HG02623 (cell line): Measurements from ENCODE around the gene SPCS1.

Experiments used
- ATAC-seq: cut with Tn5 transposase; IDR thresholded peaks from one replicate; pipeline ENCODE4 v1.9.1; 2021; ENCODE audit warnings: moderate library complexity; ENCODE audit not compliant: unreplicated experiment

The SPCS1 gene

DNA sequence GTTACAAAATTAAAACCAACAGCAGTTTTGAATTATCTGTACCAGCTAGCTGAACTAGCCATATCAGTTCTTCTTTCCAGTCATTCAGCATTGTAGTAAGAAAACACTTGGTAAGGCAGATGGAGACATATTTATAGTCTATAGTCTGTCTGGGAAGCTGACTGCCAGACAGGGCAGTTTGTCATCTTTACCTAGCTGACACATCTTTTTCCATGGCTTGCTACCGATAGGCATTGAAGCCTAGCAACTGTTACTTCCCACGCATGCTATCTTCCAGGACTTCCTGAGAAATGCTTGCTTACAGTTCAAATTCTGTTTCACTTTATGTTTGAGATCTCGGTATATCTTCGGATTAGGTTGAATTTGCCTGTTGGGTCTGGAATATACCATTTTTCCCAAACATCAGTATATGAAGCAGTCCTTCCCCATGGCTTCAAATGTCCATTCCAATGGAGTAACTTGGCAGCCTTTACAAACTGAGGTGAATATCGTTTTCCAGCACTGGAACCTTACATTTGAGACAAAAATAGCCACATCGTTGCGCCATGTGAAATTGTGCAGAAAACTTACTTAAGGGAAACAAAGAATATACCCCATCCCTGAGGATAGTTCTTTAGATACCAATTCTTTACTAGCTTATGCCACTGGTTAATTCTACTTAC lies 11.2 kb upstream of the SPCS1 start:
- ATAC-seq: no peak

DNA sequence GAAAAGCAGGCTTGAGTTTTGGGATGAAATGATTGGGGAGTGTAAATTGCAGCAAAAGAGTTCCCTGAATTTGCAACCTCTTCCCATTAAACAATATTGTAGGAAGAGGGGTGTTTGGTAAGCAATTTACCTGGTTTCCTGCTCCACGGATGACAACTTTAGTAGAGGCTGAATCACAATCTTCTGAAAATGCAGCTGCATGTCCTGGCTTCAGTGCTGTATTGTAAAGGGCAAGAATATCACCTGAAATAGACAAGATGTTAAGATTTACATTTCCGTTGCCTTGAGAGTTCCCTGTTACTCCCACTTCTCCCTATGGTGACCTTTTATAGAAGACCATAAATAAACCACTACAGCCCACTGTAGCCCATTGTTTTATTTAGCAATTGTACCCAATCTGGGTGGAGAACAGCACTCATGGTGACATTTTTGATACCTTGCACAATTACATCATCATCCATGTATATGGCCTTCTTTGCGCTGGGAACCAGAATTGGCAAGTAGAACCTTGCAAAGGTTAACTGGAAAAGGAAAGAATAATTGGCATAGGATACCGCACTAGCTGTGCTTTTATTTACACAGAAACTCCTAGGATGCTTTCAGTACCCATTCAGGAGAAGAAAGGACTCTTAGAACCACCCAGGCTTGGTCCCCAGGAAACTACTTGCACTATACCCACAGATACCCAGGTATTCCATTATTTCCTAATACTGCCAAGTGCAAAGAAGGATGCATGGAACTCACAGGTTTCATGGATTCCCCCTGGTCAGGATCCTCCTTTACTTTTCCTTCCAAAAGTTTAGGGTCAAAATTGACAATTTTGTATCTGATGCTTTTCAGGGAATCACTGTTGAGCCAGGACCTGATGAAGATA lies 9.9 kb upstream of the SPCS1 start:
- ATAC-seq: no peak

DNA sequence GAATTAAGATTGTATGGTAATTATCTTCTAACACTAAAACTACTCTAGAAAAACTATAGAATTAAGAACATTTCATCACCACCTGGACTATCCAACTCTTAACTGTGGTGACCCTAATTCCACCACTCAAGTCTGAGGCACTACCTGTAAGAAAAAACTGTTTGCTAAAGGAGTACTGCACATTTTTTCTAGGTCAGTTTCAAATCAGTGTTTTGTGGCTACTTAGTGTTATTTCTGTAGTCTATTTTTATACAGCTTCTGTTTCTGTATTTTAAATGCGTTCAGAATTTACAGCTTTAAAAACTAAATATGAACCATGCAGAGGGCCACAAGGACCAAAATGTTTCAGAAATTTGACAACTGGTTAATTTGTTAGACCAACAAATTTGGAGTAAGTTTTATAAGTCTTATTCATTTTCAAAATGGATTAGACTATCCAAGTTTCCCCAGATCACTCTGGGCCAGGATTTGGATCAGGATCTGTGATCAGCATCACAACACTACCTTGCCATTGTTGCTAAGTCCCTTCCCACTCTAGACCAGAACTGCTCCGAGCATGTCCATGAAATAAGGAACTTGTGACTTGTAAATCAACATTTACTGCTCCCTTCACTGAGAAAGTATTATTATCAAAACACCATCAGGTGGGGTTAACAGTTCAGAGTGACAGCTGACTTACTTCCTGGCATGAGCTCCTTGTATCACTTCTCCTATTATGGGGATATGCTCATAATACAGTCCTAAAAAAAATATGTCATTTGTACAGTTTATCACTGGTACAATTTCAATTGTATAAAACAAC lies 8.9 kb upstream of the SPCS1 start:
- no peak for ATAC-seq

DNA sequence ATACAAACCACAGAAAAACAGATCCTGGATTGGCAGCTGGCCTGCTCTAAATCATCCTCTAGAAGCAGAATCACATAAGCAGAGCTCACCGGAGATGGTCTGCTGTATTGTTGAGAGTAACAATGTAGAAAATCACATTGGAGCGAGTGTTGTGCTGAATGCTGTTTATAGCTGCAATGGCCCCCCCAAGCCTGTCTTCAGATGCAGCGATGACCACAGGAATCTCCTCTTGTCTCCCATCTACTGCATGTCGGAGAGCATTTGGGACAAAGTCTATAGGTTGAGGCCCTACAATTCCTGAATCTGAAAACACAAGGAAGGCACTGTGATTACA lies 8.3 kb upstream of the SPCS1 start:
- no peak for ATAC-seq

DNA sequence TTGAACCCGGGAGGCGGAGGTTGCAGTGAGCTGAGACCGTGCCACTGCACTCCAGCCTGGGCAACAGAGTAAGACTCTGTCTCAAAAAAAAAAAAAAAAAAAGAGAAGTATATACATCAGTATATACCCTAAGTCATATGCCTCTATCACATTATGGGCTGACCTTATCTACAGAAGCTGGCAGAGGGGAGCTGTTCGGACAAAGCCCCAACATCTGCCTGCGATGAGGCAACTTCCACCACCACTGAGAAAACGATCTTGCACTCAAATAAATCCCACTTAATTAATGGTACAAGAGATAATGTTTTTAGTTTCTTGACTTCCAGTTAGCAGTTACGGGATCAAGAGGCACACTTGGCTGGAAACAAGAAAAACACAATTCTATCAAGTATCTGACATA lies 2.6 kb upstream of the SPCS1 start:
- no peak for ATAC-seq

DNA sequence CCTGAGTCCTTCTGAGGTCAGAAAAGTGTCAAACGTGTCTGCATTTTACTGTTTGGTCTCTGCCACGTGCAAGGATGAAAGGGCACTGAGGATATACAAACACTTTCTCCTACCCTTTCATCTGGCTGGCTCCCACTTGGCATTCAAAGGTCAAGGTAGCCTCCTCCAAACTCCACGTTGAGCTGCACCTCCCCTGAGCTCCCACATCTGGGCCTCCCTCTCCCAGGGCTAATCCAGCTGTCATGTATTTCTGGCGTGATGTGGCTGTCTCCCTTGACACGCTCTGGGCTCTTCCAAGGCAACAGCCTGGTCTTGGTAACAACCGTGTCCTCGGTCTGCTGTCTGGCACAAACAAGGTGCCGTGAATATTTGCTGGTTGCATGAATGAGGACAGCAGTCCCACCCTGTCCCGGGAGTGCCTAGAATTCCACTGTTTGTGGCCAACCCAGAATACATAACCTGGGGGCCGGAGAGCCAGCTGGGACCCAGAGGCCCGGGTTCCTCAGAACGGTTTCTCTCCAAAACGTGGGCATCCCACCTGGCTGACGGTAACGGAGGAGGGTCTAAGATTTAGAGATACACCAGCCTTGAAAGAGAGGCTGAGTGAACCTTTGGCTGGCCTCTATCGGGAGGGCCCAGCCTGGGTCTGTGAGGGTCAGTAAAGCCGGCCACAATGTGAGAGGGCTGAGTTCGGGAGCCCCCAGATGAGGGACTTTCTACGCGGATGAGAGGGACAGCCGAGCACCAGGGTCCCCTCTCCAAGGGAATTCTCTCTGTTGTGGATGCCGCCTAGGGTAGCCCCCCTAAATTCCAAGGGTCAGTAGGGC lies 1.1 kb upstream of the SPCS1 start:
- ATAC-seq: no peak

DNA sequence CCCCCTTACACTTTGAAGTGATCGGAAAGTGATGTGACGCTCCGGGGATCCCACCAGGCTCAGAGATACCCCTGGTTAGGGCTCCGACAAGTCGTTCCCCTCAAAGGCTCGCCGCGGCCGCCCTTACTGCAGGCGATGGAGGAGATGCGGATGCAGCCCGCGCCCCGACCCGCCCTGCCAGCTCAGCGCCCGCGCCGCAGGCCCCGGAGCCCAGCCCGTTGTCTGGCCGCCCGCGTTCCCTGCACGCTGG lies 543 bp upstream of the SPCS1 start:
- no peak for ATAC-seq

DNA sequence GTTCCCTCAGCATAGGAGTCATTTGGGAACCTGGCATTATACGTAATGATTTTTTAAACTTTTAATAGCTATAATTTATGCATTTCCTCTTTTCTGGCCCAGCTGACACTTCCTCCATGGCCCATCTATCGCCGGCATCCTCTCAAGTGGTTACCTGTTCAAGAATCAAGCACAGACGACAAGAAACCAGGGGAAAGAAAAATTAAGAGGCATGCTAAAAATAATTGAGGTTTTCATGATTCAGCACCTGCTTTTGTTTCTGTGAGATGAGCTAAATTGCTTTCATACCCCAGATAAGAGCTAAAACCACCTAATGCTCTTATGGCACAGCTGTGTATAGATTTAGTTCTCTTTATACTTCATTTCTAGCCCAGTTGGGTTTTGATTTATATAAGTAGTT lies 1.7 kb downstream of the SPCS1 start:
- no peak for ATAC-seq

DNA sequence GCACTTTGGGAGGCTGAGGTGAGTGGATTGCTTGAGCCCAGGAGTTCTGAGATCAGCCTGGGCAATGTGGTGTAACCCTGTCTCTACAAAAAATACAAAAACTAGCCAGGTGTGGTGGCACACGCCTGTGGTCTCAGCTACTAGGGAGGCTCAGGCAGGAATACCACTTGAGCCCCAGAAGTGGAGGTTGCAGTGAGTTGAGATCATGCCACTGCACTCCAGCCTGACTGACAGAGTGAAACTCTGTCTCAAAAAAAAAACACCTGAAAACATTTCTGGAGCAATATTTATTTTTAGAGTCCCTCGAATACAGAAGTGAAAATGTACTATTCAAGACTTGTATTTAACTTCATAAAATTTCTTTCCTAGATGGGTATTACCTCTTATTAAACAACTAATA lies 4.6 kb downstream of the SPCS1 start:
- no peak for ATAC-seq

DNA sequence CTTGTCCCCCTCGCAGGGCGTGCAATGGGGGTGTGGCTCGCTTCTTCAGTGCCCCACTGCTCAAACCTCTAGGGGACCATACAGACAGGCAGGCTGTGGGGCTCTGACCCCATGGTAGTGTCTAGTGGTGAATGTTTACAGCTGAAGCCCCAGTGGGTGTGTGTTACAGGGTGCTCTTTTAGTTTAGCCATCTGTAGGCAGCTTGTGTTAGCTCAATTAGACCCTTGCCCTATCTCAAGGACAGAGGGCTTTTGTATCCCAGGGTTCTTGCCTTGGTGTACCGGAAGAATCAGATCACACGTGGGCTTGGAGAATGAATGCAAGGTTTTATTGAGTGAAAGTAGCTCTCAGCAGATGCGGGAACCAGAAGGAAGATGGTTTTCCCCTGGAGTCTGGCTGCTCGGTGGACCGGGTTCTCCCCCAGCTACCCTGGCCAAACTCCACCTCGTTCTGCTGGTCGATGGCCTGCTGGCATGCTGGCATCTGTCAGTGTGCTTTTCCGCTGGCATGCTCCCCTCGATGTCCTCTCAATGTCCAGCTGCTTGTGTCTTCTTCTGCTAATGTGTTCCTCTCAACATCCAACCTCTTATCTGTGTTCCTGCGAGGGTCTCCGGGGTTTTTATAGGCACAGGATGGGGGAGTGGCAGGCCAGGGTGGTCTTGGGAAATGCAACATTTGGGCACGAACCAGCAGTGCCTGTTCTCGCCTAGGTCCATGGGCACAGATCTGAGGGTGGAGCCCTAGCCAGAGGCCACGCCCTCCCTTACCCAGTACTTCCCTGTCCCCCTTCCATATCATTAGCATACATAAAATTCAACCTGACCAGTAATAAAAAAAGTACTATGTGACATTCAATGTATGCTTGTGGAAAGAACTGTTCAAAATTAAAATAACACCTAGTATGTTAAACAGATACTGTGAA lies 6.6 kb downstream of the SPCS1 start:
- no peak for ATAC-seq

DNA sequence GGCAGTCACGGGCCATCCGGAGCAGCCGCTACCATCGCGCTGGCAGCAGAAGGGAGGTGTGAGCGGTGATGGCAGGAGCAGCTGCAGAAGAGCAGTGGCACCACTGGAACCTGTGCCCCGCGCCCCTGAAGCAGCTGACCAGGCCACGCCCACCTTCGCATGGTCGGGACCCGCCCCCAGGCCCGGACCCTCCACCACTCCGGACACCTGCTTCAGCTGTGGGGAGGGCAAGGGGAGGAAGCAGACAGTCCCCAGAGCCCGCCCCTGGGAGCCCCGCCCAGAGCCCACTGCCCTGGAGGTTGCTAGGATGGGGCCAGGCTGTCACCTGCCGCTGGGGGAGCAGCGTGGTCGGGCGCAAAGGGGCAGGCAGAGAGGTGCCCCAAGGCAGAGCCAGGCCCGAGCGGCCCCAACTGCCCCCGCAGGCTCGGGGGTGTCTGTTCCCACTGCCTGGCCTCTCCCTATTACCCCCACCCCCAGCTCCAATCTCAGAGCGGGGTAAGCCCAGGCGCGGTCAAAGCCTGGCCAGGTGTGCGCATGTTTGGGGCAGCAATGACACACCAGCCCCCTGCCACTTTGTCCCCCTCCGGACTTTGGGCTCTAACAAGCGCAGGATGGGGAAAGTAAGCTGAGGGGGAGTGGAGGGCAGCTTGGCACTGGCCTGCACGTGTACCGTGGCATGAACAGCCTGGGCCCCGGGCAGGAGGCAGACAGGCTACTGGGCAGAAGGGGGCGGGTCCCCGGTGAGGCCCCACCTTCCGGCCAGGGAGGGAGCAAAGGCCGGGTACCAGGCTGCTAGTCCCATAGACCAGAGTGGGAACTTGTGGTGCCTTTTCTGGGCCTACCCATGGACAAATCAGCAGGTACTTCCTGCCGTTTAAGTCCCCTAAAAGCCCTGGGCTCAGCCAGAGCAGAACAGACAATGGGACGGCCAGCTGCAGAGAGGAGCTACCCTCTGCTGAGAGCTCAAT lies 8.7 kb downstream of the SPCS1 start:
- no peak for ATAC-seq

DNA sequence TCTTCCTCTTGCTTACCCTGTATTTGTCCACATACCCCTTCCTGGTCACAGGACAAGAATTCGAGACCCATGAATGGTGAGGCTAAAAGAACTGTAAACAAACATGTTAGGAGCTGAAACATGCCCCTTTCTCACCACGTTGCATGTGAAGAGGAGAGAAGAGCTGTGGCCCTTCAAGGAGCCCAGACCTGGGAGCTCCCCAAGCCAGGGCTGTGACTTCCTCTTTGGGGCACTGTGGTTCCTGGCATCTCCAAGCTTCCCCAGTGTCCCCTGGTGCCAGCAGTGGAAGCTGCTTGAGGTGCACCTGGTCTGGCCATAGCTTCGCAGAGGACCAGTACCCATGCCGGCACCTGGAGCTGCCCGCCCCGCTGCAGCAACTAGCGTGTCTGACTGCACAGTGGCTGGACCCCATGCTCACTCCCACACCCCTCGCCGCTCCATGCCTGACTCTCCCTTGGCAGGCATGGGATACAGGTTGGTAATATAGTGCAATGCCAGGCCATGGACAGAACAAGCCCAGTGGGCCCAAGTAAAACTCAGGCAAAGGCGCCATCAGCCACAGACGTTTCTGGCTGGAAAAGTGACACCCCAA lies 9.9 kb downstream of the SPCS1 start:
- ATAC-seq: no peak

DNA sequence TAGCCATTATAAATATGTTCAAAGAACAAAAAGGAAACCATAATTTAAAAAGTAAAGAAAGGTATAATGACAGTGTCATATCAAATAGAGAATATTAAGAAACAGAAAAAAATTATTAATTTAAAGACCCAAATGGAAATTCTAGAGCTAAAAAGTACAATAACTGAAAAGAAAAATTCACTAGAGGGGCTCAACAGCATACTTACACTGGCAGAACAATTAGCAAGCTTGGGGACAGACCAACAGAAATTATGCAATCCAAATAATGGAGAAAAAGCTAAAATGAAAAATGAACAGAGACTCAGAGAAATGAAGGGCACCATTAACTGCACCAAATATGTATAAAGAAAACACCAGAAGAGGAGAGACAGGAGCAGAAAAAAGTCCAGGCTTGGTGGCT lies 13.7 kb downstream of the SPCS1 start:
- no peak for ATAC-seq

DNA sequence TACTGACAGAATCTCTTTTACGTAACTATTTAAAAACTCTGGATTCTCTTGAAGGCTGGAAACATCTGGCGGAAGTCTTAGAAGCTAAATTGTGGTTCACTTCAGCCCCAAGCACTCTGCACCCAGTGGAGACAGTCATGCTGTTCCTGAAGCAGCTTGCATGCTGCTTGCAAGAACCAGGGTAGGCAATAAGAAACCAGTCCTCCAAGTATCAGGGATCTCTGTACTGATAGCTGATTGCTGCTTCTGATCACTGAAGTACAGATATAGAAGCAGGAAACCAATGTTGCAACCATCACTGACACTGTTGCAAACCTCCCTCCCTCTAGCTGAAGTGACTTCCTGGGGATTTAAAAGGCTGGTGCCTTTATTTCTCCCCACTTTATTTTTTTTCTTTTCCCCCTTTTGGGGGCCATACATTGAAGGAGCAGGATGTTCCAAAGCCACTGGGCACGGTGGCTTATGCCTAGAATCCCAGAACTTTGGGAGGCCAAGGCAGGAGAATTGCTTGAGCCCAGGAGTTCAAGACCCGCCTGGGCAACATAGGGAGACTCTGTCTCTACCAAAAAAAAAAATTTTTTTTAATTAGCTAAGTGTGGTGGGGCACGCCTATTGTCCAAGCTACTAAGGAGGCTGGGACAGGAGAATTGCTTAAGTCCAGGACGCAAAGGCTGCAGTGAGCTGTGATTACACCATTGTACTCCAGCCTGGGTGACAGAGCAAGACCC lies 15.3 kb downstream of the SPCS1 start:
- no peak for ATAC-seq

DNA sequence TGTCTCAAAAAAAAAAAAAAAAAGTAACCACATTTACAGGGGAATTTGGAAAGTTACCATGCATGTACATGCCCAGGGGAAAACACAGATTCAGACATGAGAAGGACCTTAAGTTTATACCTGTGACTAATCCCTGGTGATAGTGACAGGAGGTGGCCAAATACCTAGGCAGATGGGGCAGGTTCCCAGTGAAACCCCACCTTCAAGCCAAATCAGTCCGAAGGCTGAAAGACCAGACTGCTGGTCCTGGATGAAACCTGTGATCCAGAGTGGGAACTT lies 15.8 kb downstream of the SPCS1 start:
- ATAC-seq: no peak

DNA sequence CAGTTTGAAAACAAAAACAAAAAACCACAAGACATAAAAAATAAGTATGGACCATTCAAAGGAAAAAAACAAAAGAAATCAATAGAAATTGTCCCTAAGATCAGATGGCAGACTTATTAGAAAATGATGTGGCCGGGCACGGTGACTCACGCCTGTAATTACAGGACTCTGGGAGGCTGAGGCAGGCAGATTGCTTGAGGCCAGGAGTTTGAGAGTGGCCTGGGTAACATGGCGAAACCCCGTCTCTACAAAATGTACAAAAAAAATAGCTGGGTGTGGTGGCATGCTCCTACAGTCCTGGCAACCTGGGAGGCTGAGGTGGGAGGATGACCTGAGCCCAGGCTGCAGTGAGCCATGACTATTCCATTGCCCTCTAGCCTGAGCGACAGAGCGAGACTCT lies 16.6 kb downstream of the SPCS1 start:
- ATAC-seq: no peak

DNA sequence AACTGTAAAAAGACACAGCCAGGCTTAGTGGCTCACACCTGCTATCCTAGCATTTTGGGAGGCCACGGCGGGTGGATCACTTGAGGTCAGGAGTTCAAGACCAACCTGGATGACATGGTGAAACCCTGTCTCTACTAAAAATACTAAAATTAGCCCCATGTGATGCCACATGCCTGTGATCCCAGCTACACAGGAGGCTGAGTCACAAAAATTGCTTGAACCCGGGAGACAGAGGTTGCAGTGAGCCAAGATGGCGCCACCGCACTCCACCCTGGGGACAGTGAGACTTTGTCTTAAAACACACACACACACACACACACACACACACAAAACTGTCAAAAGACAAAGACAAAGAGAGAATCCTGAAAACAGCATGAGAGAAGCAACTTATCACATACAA lies 18.0 kb downstream of the SPCS1 start:
- no peak for ATAC-seq

DNA sequence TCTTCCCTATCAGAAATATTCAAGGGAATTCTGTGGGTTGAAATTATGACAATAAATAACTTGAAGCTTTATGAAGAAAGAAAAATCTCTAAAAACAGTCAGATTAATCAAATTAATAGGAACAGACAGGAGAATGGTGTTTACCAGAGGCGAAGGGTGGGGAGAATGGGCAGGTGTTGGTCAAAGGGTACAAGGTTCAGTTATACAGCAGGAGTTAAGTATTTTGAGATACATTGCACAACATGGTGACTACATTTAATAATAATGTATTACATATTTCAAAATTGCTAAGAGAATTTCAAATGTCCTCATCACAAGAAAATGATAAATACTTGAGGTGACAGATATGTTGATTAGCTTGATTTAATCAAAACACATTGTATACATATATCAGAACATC lies 18.6 kb downstream of the SPCS1 start:
- ATAC-seq: no peak
